Measurements from ENCODE around the gene HAUS5. TPM values are rescaled to one million over a fixed set of nuclear protein-coding genes. Genes with fewer than 3 reads are reported as not detected.

The HAUS5 gene
- total RNA-seq, 1 experiment from 2014 or later, result 25.9 TPM

- TF ChIP-seq EZH2phosphoT487 (IDR thresholded peaks at IDR 0.05; ENCODE audit: borderline replicate concordance, low read length) (no peak), CTCF (conservative IDR thresholded peaks at IDR 0.05; ENCODE audit: low read depth, low read length) (no peak), EZH2 (IDR thresholded peaks at IDR 0.05; ENCODE audit: low read length, unreplicated experiment) (no peak)
- no peak for DNase-seq
- intact Hi-C loops (cut with micrococcal nuclease), result no loop called here
- CTCF ChIA-PET, result no interaction called here
- H3K9ac ChIP-seq (ENCODE audit: low read length), result no peak overlapping the region
- no peak for ATAC-seq
- no peaks in the 10 kb centered on the region for H4K20me1 ChIP-seq (ENCODE audit: low read length)
- POLR2A ChIA-PET (ENCODE audit: unreplicated experiment), result no interaction called here
- no peaks in the 10 kb centered on the region for H3K9me3 ChIP-seq (ENCODE audit: low read length)
- H3K4me3 ChIP-seq (ENCODE audit: low read length), result no peak overlapping the region
- H3K36me3 ChIP-seq (ENCODE audit: low read depth, low read length), result no peaks in the 10 kb centered on the region
- H2AFZ ChIP-seq (ENCODE audit: low read length), result no peak overlapping the region
- no peak overlapping the region for H3K4me2 ChIP-seq (ENCODE audit: low read length)
- no peaks in the 10 kb centered on the region for H3K27me3 ChIP-seq (ENCODE audit: low read length)
- no peaks in the 10 kb centered on the region for H3K4me1 ChIP-seq (ENCODE audit: insufficient read depth, low read length)
- no peaks in the 10 kb centered on the region for H3K9me2 ChIP-seq (replicated peaks; ENCODE audit: low read length)
- H3K79me2 ChIP-seq (ENCODE audit: low read length), result no peaks in the 10 kb centered on the region
- H3F3A ChIP-seq (ENCODE audit: low read length, unreplicated experiment), result no peaks in the 10 kb centered on the region
- BruUV-seq (replicated peaks), result no TSS peak
- no peak overlapping the region for H3K27ac ChIP-seq (ENCODE audit: low read length)
Measured at GRCh38 chr19:35595928-35596327, 16.6 kb upstream of the HAUS5 start.

DNA sequence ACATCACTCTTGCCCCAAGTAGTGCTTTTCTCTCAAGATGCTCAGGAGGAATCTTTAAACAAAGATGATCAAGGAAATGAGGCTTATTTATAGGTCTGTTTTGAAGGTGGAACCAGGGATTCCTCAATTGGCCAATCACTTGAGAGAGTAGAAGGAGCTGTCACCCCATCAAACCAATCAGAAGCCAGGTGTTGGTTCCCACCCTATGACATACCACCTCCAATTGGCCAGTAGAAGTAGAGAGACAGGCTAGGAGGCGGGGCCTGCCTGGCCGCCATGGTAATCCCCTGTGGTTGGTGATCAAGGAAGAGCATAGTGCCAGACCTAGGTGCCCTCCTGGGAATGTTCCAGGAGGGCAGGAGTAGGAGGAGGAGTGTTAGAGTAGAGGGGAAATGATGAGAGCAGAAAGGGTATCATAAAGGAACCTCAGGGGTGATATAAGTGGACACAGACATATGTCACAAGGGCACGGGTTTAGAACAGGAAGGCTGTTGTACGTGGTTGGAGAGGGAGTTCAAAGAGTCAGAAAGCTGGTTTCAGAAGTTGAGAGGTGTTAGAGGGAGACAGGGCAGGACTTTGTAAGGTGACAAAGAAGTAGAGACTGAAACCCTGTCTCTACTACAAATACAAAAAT, 16.1 kb upstream of the HAUS5 start:
- POLR2A ChIA-PET (ENCODE audit: unreplicated experiment), result no interaction called here
- CTCF ChIA-PET, result no interaction called here
- ATAC-seq, result no peak

More for the DNA sequence above, 16.1 kb upstream of the HAUS5 start:
- Histone ChIP-seq H3K79me2 (ENCODE audit: low read length) (no peaks in the 10 kb centered on the region), H3K9ac (ENCODE audit: low read length) (no peak overlapping the region), H4K20me1 (ENCODE audit: low read length) (no peaks in the 10 kb centered on the region), H3K36me3 (ENCODE audit: low read depth, low read length) (no peaks in the 10 kb centered on the region), H3K4me2 (ENCODE audit: low read length) (no peak overlapping the region), H2AFZ (ENCODE audit: low read length) (no peak overlapping the region), H3K9me2 (replicated peaks; ENCODE audit: low read length) (no peaks in the 10 kb centered on the region), H3K27ac (ENCODE audit: low read length) (no peak overlapping the region), H3K4me1 (ENCODE audit: insufficient read depth, low read length) (no peaks in the 10 kb centered on the region), H3K9me3 (ENCODE audit: low read length) (no peaks in the 10 kb centered on the region), H3K4me3 (ENCODE audit: low read length) (no peak overlapping the region), H3F3A (ENCODE audit: low read length, unreplicated experiment) (no peaks in the 10 kb centered on the region), H3K27me3 (ENCODE audit: low read length) (no peaks in the 10 kb centered on the region)
- intact Hi-C loops (cut with micrococcal nuclease), result no loop called here
- BruUV-seq (replicated peaks), result no TSS peak
- DNase-seq, result no peak
- no peak for TF ChIP-seq EZH2phosphoT487 (IDR thresholded peaks at IDR 0.05; ENCODE audit: borderline replicate concordance, low read length)
- TF ChIP-seq EZH2 (IDR thresholded peaks at IDR 0.05; ENCODE audit: low read length, unreplicated experiment), result no peak
- TF ChIP-seq CTCF (conservative IDR thresholded peaks at IDR 0.05; ENCODE audit: low read depth, low read length), result no peak

Data from PC-3 (cell line).